Measurements from ENCODE around the gene CAMK1G. TPM values are rescaled to one million over a fixed set of nuclear protein-coding genes. Genes with fewer than 3 reads are reported as not detected.

The CAMK1G gene
- total RNA-seq, 3 donors from 2014 or later = 0.60 TPM; not detected in 2

DNA sequence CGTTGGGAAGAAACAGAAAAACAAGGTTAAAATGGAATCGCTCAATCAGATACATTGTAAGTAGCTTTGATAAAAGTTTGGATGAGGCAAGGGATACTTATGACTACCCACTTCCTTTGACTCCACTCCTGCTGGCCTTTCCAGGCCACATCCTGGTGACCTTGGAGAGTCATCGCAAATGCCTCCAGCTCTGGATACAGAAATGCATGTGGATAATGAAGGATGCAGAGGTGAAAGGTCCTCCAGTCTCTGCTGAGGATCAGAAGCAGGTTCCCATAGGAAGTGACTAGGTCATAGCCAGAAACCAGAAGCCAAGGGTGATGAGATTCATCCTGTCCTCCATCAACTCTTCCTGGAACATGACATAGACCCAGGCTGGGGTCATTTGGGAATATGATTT lies 6.2 kb upstream of the CAMK1G start:
- TF ChIP-seq, protein P1, sequence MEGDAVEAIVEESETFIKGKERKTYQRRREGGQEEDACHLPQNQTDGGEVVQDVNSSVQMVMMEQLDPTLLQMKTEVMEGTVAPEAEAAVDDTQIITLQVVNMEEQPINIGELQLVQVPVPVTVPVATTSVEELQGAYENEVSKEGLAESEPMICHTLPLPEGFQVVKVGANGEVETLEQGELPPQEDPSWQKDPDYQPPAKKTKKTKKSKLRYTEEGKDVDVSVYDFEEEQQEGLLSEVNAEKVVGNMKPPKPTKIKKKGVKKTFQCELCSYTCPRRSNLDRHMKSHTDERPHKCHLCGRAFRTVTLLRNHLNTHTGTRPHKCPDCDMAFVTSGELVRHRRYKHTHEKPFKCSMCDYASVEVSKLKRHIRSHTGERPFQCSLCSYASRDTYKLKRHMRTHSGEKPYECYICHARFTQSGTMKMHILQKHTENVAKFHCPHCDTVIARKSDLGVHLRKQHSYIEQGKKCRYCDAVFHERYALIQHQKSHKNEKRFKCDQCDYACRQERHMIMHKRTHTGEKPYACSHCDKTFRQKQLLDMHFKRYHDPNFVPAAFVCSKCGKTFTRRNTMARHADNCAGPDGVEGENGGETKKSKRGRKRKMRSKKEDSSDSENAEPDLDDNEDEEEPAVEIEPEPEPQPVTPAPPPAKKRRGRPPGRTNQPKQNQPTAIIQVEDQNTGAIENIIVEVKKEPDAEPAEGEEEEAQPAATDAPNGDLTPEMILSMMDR (IDR thresholded peaks at IDR 0.05) = no peak
- no peak for ATAC-seq
- Histone ChIP-seq H3K36me3 (ENCODE audit: low read depth) (no peaks in the 10 kb centered on the region), H3K4me1 (ENCODE audit: low read depth) (no peaks in the 10 kb centered on the region), H3K9me3 (no peaks in the 10 kb centered on the region), H3K4me3 (no peak overlapping the region)
- intact Hi-C loops (cut with DNase I, micrococcal nuclease) = loop anchor here in 1 of 2 donors (5.0 kb wide), 1 partner anchor 115 kb away; no protein-coding TSS in a partner anchor
- DNase-seq = no peak

DNA sequence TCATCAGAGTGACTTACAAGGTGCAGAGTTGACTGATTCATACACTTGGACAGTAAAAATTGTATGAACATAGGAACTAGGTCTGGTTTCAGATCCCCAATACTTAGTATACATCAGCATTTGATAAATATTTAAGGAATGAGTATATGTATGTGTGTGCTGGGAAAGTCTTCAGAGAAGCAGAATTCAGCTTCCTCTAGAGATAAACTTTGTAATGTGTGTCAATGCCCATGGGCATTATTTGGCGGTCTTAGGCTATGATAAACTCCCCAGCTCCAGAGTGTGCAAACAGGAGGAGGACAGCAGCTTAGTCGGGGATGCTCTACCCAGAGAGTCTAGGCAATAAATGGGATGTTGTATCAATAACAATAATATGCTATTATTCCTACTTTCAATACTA lies 2.9 kb upstream of the CAMK1G start:
- intact Hi-C loops (cut with DNase I, micrococcal nuclease) = no loop called here
- Histone ChIP-seq H3K4me1 (ENCODE audit: low read depth) (no peaks in the 10 kb centered on the region), H3K9me3 (no peaks in the 10 kb centered on the region), H3K36me3 (ENCODE audit: low read depth) (no peaks in the 10 kb centered on the region), H3K4me3 (no peak overlapping the region)
- TF ChIP-seq, protein P1 (IDR thresholded peaks at IDR 0.05) = no peak
- ATAC-seq (no peak), DNase-seq (no peak)

DNA sequence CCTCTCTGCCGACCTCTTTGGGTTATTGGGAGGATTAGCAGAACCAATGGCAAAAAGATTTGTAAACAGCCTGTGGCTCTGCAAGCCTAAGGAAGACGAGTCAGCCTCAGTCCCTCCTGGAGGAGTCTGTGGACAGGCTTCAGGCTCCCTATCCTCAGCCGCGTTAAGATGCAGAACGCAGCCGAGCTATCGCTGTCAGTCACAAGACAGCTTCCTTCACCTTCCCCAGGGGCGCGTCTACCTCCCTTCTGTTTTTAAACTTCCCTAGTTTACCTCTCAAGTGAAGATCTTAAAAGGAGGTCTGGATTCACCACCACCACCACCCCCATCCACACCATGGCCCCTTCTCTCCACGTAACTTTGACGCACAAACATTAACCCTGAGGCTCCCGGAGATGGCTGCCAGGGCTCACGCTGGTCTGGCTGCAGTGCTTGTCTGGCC lies 738 bp downstream of the CAMK1G start:
- no peaks in the 10 kb centered on the region for H3K9me3 ChIP-seq
- no peaks in the 10 kb centered on the region for H3K4me1 ChIP-seq (ENCODE audit: low read depth)
- no peak for ATAC-seq
- no peak for DNase-seq
- TF ChIP-seq, protein P1 (IDR thresholded peaks at IDR 0.05) = no peak
- no peak overlapping the region for H3K4me3 ChIP-seq
- intact Hi-C loops (cut with DNase I, micrococcal nuclease) = no loop called here
- H3K36me3 ChIP-seq (ENCODE audit: low read depth) = no peaks in the 10 kb centered on the region

DNA sequence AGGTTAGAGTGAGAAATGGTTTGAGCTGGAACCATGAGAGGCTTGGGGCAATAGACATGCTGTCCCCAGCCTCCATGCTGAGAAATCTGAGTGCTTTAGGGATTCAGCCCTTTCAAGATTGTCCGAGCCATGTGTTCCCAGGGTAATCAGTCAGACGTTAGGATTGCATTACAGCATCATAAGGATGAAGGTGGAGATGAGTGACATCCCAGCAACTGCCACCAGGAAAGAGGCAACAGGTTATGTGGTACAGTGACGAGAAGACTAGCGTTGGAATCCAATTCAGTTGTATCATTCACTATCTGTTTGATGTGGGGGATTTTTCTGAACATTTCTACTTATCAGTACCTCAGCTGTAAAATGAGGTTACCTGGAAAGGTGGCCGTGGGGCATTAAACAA lies 1.7 kb downstream of the CAMK1G start:
- Histone ChIP-seq H3K4me1 (ENCODE audit: low read depth) (no peaks in the 10 kb centered on the region), H3K36me3 (ENCODE audit: low read depth) (no peaks in the 10 kb centered on the region), H3K4me3 (no peak overlapping the region), H3K9me3 (no peaks in the 10 kb centered on the region)
- DNase-seq = no peak
- intact Hi-C loops (cut with DNase I, micrococcal nuclease) = no loop called here
- ATAC-seq = peak; percentile 6
- TF ChIP-seq, protein P1 (IDR thresholded peaks at IDR 0.05) = no peak

DNA sequence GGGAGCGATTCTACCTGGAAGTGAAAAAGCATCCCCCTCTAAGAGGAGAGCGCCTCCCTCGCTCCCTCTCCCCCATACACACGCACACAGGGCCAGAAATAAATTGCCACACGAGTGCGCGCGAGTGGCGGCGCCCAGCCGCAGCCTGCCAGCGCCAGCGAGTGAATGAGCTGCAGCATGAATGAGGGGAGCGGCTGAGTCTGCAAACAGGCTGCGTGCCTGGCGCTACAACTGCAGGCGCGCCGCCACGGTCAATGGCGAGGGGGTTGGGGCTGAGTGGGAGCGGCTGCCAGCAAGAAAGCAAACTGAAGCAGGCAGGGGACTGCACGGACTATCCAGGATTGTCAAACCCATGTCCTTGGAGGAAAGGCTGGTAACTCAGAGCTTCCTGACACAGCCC lies 2.2 kb downstream of the CAMK1G start:
- intact Hi-C loops (cut with DNase I, micrococcal nuclease) = no loop called here
- H3K9me3 ChIP-seq = no peaks in the 10 kb centered on the region
- H3K4me3 ChIP-seq = no peak overlapping the region
- TF ChIP-seq, protein P1 (IDR thresholded peaks at IDR 0.05) = no peak
- no peaks in the 10 kb centered on the region for H3K4me1 ChIP-seq (ENCODE audit: low read depth)
- H3K36me3 ChIP-seq (ENCODE audit: low read depth) = no peaks in the 10 kb centered on the region
- DNase-seq (peak; percentile 47 to 62 (median 56)), ATAC-seq (peak; percentile 81)

DNA sequence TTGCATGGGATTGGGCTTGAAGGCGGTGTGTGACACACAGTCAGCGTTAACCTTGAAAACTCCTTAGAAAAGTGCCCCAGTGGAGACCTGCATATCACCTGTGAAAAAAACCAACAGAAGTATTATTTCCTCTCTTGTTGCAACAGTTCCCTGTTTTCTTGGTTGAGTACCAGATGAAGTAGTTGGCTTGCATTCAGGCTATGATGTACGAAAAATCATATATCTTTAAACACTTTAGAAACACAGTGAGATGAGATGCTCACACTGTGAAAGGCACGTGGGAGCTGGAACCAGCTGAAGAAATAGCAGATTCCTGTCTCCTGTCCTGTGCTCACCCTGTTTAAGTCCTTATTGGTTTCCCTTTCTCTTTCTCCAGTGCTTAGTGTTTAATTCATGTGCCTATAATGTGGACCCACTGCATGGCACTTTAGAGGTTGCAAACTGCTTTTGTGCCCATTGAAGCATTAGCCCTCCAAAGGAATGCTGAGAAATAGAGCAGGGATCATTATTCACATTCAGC lies 2.8 kb downstream of the CAMK1G start:
- TF ChIP-seq, protein P1 (IDR thresholded peaks at IDR 0.05) = no peak
- Histone ChIP-seq H3K4me3 (no peak overlapping the region), H3K4me1 (ENCODE audit: low read depth) (no peaks in the 10 kb centered on the region), H3K9me3 (no peaks in the 10 kb centered on the region), H3K36me3 (ENCODE audit: low read depth) (no peaks in the 10 kb centered on the region)
- DNase-seq (no peak), ATAC-seq (no peak)
- intact Hi-C loops (cut with DNase I, micrococcal nuclease) = no loop called here

Measured in mucosa of descending colon (tissue), 3 donors.